IMR-90 (cell line): Measurements from ENCODE around the gene TMEM212. TPM values are rescaled to one million over a fixed set of nuclear protein-coding genes. Genes with fewer than 3 reads are reported as not detected.

Source experiments
- ATAC-seq: fragments of 200-7000 bp; cut with Tn5 transposase; 2 replicates; pipeline ENCODE4 v1.9.1; 2020; ENCODE audit warnings: low read depth, mild to moderate bottlenecking, moderate library complexity
- BruUV-seq: library from RNA; stranded (reverse); fragments of 400-500 nt; replicated peaks from 2 replicates; lab custom pipeline; 2021; lab: Mats Ljungman, UMichigan
- CTCF ChIA-PET: fragments of 300-600 bp; formaldehyde crosslinking; extraction: SDS; loops from one replicate; lab custom pipeline; 2021; ENCODE audit warnings: antibody characterized with exemption; lab: Yijun Ruan, JAX
- POLR2A ChIA-PET: fragments of 300-600 bp; sonication (Branson Sonifier 250); formaldehyde crosslinking; loops from one replicate; lab custom pipeline; 2022; ENCODE audit warnings: antibody characterized with exemption; ENCODE audit not compliant: unreplicated experiment; lab: Charles Lee
- DNase-seq: peaks from one replicate; pipeline ENCODE4 v3.0.0; 2013
- H2AFZ ChIP-seq: replicated peaks from 2 replicates; pipeline ENCODE3; 2013; ENCODE audit warnings: low read length, mild to moderate bottlenecking; ENCODE audit not compliant: poor library complexity
- H2AK5ac ChIP-seq: 2 replicates; pipeline ENCODE4 v1.6.1; 2013; ENCODE audit warnings: low read depth, low read length, inconsistent platforms
- H2AK9ac ChIP-seq: replicated peaks from 2 replicates; pipeline ENCODE3; 2013; ENCODE audit warnings: mild to moderate bottlenecking, low read depth, low read length, moderate library complexity; ENCODE audit not compliant: poor library complexity
- H2BK120ac ChIP-seq: 2 replicates; pipeline ENCODE4 v1.6.1; 2013; ENCODE audit warnings: low read depth, low read length, inconsistent platforms
- H2BK15ac ChIP-seq: 3 replicates; pipeline ENCODE4 v1.6.1; 2013; ENCODE audit warnings: low read depth, low read length, inconsistent platforms
- H2BK20ac ChIP-seq: 2 replicates; pipeline ENCODE4 v1.6.1; 2013; ENCODE audit warnings: low read depth, mild to moderate bottlenecking, inconsistent platforms, low read length, moderate library complexity
- H2BK5ac ChIP-seq: 2 replicates; pipeline ENCODE4 v1.6.1; 2013; ENCODE audit warnings: mild to moderate bottlenecking, low read depth, low read length, inconsistent platforms; ENCODE audit not compliant: poor library complexity, severe bottlenecking
- H3K14ac ChIP-seq: replicated peaks from 2 replicates; pipeline ENCODE4 v1.6.1; 2013; ENCODE audit warnings: low read depth, low read length, inconsistent platforms
- H3K18ac ChIP-seq: 2 replicates; pipeline ENCODE4 v1.6.1; 2013; ENCODE audit warnings: low read depth, low read length, control low read depth
- H3K23ac ChIP-seq: 2 replicates; pipeline ENCODE4 v1.6.1; 2013; ENCODE audit warnings: low read depth, low read length, inconsistent platforms
- H3K27ac ChIP-seq: 2 replicates; pipeline ENCODE4 v1.5.1; 2013; ENCODE audit warnings: mild to moderate bottlenecking, control low read depth, low read length; ENCODE audit not compliant: insufficient read depth
- H3K27me3 ChIP-seq: 2 replicates; pipeline ENCODE4 v1.6.1; 2013; ENCODE audit warnings: low read length; ENCODE audit not compliant: control insufficient read depth, insufficient read depth
- H3K36me3 ChIP-seq: 2 replicates; pipeline ENCODE4 v1.6.1; 2013; ENCODE audit warnings: low read length, mixed read lengths; ENCODE audit not compliant: control insufficient read depth, insufficient read depth
- H3K4ac ChIP-seq: 2 replicates; pipeline ENCODE4 v1.6.1; 2013; ENCODE audit warnings: low read depth, low read length, inconsistent platforms
- H3K4me1 ChIP-seq: 2 replicates; pipeline ENCODE4 v1.6.1; 2013; ENCODE audit warnings: low read length, mixed read lengths; ENCODE audit not compliant: control insufficient read depth, insufficient read depth
- H3K4me2 ChIP-seq: 2 replicates; pipeline ENCODE4 v1.6.1; 2013; ENCODE audit warnings: low read depth, mild to moderate bottlenecking, control low read depth, low read length, moderate library complexity
- H3K4me3 ChIP-seq: 2 replicates; pipeline ENCODE4 v1.5.1; 2013; ENCODE audit warnings: low read depth, mild to moderate bottlenecking, control low read depth, low read length, moderate library complexity; ENCODE audit not compliant: insufficient read depth
- H3K56ac ChIP-seq: 2 replicates; pipeline ENCODE4 v1.6.1; 2013; ENCODE audit warnings: low read length, inconsistent platforms; ENCODE audit not compliant: insufficient read depth; ENCODE audit errors: extremely low read depth
- H3K79me1 ChIP-seq, 2 experiments: 2 replicates each; pipeline ENCODE4 v1.6.1; 2013; ENCODE audit warnings: low read length in 2 of 2, inconsistent platforms in 1 of 2, low read depth in 1 of 2
- H3K9ac ChIP-seq: 2 replicates; pipeline ENCODE4 v1.6.1; 2013; ENCODE audit warnings: low read depth, low read length, control low read depth
- H3K9me1 ChIP-seq: 2 replicates; pipeline ENCODE4 v1.6.1; 2013; ENCODE audit warnings: low read length, inconsistent platforms; ENCODE audit not compliant: insufficient read depth
- H3K9me3 ChIP-seq: 2 replicates; pipeline ENCODE4 v1.6.1; 2013; ENCODE audit warnings: low read length; ENCODE audit not compliant: control insufficient read depth, insufficient read depth
- H4K20me1 ChIP-seq: 2 replicates; pipeline ENCODE4 v1.6.1; 2013; ENCODE audit warnings: low read length, inconsistent platforms; ENCODE audit not compliant: insufficient read depth
- H4K5ac ChIP-seq: 2 replicates; pipeline ENCODE4 v1.6.1; 2013; ENCODE audit warnings: mild to moderate bottlenecking, low read depth, low read length, control low read depth
- H4K8ac ChIP-seq, 2 experiments: 2 replicates each; pipeline ENCODE4 v1.6.1; 2013; ENCODE audit warnings: low read depth in 2 of 2, low read length in 2 of 2, control low read depth in 1 of 2, inconsistent platforms in 1 of 2
- H4K91ac ChIP-seq: 2 replicates; pipeline ENCODE4 v1.6.1; 2013; ENCODE audit warnings: low read depth, low read length, inconsistent platforms; ENCODE audit not compliant: insufficient read depth
- CHD1 ChIP-seq: IDR thresholded peaks from 2 replicates; pipeline ENCODE4 v1.6.1; 2012; ENCODE audit warnings: low read depth, low read length, improper control_type of control experiment
- FOS ChIP-seq: fragments of 150-350 bp; IDR thresholded peaks from 2 replicates; pipeline ENCODE4 v1.6.1; 2016; ENCODE audit warnings: low read depth, low read length
- MAZ ChIP-seq: IDR thresholded peaks from 2 replicates; pipeline ENCODE4 v1.6.1; 2012; ENCODE audit warnings: low read depth, mild to moderate bottlenecking, low read length, improper control_type of control experiment, moderate library complexity, borderline replicate concordance
- NFE2L2 ChIP-seq: fragments of 150-350 bp; IDR thresholded peaks from 2 replicates; pipeline ENCODE4 v1.6.1; 2016; ENCODE audit warnings: low read depth, mild to moderate bottlenecking, low read length
- POLR2A ChIP-seq: IDR thresholded peaks from 2 replicates; pipeline ENCODE4 v1.6.1; 2012; ENCODE audit warnings: mild to moderate bottlenecking, low read depth, low read length
- RAD21 ChIP-seq: IDR thresholded peaks from 2 replicates; pipeline ENCODE4 v1.6.1; 2012; ENCODE audit warnings: low read length, improper control_type of control experiment
- RCOR1 ChIP-seq: IDR thresholded peaks from 2 replicates; pipeline ENCODE4 v1.6.1; 2012; ENCODE audit warnings: mild to moderate bottlenecking, low read length, improper control_type of control experiment; ENCODE audit not compliant: insufficient replicate concordance
- WGBS, 2 experiments: methylation state at CpG; one replicate each; pipeline versions ENCODE4 v1.1.5 to v1.1.7; 2013; ENCODE audit warnings: missing lambda C conversion rate in 2 of 2; ENCODE audit not compliant: insufficient read length in 1 of 2; ENCODE audit errors: extremely low coverage in 2 of 2; 5-methylcytosine and 5-hydroxymethylcytosine counted together
- dilution Hi-C: fragments of 300-500 bp; cut with HindIII; formaldehyde crosslinking; loops from one replicate; pipeline ENCODE4 v1.14.3; 2018; ENCODE audit warnings: low sequenced_read_pairs; ENCODE audit not compliant: unreplicated experiment
- in situ Hi-C: fragments of 300-500 bp; cut with MboI; formaldehyde crosslinking; loops from 3 replicates; pipeline ENCODE4 v1.14.3; 2019; ENCODE audit warnings: low sequenced_read_pairs, inconsistent platforms, mixed read lengths
- intact Hi-C: fragments of 100-400 bp; cut with micrococcal nuclease; formaldehyde crosslinking; loops from 2 replicates; pipeline ENCODE4 v1.10.0; 2022
- polyA plus RNA-seq, 3 experiments: library from polyadenylated mRNA; depleted of rRNA; stranded (reverse); fragments of >200 nt; gene quantifications; 2 replicates each; pipeline ENCODE4 v1.2.3, GENCODE V29; 2012; ENCODE audit warnings: low replicate concordance in 1 of 3
- total RNA-seq: library from RNA; depleted of rRNA; stranded (reverse); fragments of >200 nt; gene quantifications from 2 replicates; pipeline ENCODE4 v1.2.3, GENCODE V29; 2012
- TF ChIP-seq, protein P1 (sequence below): conservative IDR thresholded peaks from 2 replicates; pipeline ENCODE4 v1.5.1; 2012; ENCODE audit warnings: mild to moderate bottlenecking, low read depth, low read length, improper control_type of control experiment
- TF ChIP-seq, protein P2 (sequence below): fragments of 150-350 bp; IDR thresholded peaks from 2 replicates; pipeline ENCODE4 v1.6.1; 2016; ENCODE audit warnings: low read depth, mild to moderate bottlenecking, low read length, moderate library complexity, borderline replicate concordance

Gene TMEM212
- total and polyA plus RNA-seq, 2 of the 4 experiments (the other 2 are of a cell fraction): not detected

DNA sequence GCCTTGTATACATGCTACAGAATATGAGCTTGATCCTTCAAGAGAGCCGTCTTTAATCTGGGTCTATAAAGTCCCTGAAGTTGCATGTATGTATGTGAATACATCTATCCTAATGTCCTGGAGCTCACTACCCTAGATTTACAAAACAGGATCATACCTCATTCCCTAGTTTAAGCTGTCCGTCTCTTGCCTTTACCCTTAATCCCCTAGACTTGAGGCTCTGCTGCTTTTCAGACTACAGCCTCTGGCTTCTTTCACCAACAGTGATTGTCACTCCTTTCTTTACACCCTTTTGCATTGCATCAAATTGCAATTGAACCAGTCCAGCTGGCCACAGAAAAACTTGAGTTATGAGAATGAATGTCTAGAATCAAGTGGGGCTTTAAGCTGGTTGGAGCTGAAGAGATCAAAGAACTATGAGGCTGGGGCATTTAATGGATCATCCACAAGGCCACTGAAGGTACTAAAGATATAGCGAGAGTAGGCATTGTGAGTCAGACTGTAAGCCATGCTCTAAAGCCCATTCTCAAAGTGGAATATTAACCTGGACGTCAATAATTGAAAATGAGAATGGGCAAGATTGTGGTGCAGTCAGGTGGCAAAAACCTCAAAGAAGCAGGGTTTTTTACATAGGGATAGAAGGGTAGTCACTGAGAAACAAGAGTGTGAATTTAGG, 20.6 kb upstream of the TMEM212 start:
- H3K18ac ChIP-seq: no peak overlapping the region
- CTCF ChIA-PET: interaction anchor here (1.4 kb wide), 1 partner anchor 11 kb away, joined by 7 read pairs; no protein-coding TSS in a partner anchor
- H2BK20ac ChIP-seq: no peak overlapping the region
- H3K36me3 ChIP-seq: no peaks in the 10 kb centered on the region
- no peak overlapping the region for H3K4me2 ChIP-seq
- H3K27me3 ChIP-seq: no peaks in the 10 kb centered on the region
- in situ Hi-C loops (no loop called here), dilution Hi-C loops (no loop called here), intact Hi-C loops (no loop called here)
- no peak overlapping the region for H4K5ac ChIP-seq
- TF ChIP-seq, protein P1, sequence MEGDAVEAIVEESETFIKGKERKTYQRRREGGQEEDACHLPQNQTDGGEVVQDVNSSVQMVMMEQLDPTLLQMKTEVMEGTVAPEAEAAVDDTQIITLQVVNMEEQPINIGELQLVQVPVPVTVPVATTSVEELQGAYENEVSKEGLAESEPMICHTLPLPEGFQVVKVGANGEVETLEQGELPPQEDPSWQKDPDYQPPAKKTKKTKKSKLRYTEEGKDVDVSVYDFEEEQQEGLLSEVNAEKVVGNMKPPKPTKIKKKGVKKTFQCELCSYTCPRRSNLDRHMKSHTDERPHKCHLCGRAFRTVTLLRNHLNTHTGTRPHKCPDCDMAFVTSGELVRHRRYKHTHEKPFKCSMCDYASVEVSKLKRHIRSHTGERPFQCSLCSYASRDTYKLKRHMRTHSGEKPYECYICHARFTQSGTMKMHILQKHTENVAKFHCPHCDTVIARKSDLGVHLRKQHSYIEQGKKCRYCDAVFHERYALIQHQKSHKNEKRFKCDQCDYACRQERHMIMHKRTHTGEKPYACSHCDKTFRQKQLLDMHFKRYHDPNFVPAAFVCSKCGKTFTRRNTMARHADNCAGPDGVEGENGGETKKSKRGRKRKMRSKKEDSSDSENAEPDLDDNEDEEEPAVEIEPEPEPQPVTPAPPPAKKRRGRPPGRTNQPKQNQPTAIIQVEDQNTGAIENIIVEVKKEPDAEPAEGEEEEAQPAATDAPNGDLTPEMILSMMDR: no peak
- TF ChIP-seq POLR2A (no peak), RAD21 (no peak), MAZ (no peak), FOS (no peak), CHD1 (no peak), NFE2L2 (no peak), RCOR1 (no peak)
- TF ChIP-seq, protein P2, sequence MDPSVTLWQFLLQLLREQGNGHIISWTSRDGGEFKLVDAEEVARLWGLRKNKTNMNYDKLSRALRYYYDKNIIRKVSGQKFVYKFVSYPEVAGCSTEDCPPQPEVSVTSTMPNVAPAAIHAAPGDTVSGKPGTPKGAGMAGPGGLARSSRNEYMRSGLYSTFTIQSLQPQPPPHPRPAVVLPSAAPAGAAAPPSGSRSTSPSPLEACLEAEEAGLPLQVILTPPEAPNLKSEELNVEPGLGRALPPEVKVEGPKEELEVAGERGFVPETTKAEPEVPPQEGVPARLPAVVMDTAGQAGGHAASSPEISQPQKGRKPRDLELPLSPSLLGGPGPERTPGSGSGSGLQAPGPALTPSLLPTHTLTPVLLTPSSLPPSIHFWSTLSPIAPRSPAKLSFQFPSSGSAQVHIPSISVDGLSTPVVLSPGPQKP: no peak
- DNase-seq (no peak), ATAC-seq (no peak)
- H3K4me3 ChIP-seq: no peak overlapping the region
- POLR2A ChIA-PET: no interaction called here
- no peak overlapping the region for H2BK5ac ChIP-seq
- H2BK15ac ChIP-seq: no peak overlapping the region
- no peaks in the 10 kb centered on the region for H3K9me3 ChIP-seq
- no peak overlapping the region for H2AFZ ChIP-seq
- no peak overlapping the region for H2AK5ac ChIP-seq
- H4K20me1 ChIP-seq: no peaks in the 10 kb centered on the region
- H2BK120ac ChIP-seq: no peak overlapping the region
- no peak overlapping the region for H3K9ac ChIP-seq
- H3K9me1 ChIP-seq: peaks cover 4% of the 10 kb centered on the region; the same call in 1 of the 2 replicates
- H3K4me1 ChIP-seq: peaks cover 8% of the 10 kb centered on the region
- H3K79me1 ChIP-seq: no peaks in the 10 kb centered on the region
- no peak overlapping the region for H3K56ac ChIP-seq
- H3K4ac ChIP-seq: no peak overlapping the region
- no TSS peak for BruUV-seq
- no peak overlapping the region for H4K91ac ChIP-seq
- no peak overlapping the region for H3K23ac ChIP-seq
- no peak overlapping the region for H3K14ac ChIP-seq
- H4K8ac ChIP-seq: no peak overlapping the region
- no peak overlapping the region for H2AK9ac ChIP-seq
- 100% methylated on average over 1 of the region's 4 CpGs; no CpG with 5 or more reads in 1 of the 2 experiments for WGBS, 2 experiments
- H3K27ac ChIP-seq: no peak overlapping the region
